ENCODE results near the gene KCNH8.
A peak's percentile ranks its signal among the peaks of the same experiment; 100 is the strongest.

KCNH8 gene

DNA sequence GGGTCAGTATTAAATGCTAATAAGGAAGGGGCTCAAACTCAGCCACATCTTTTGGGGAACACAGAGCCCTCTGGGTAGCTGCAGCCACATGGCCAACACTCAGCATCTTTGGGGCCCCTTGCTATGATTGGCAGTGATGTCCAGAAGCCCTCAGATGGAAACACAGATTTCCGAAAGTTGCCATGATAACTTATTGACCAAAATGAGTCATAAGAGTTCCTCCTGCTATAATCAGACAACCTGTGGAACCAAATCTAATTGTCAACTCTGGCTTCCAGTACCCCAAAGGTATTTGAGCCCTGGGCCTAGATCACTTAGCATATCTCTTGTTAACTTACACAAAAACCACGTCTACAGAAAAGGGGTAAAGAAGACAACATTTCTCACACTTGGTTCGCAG lies 392.2 kb downstream of the KCNH8 start:
- Mint-ChIP-seq H3K4me1 (peaks cover 55% of the 10 kb centered on the region), H3K9me3 (peaks cover 3% of the 10 kb centered on the region), H3K36me3 (peaks cover 6% of the 10 kb centered on the region), H3K27me3 (no peaks in the 10 kb centered on the region), H3K27ac (peak overlapping the region; percentile 93), H3K4me3 (peak overlapping the region; percentile 50)
- no peak for DNase-seq (ENCODE audit: low spot score in 2 of 2)
- no peak for ATAC-seq (ENCODE audit: low read depth)

GRCh38 chr3:19541284-19541683 lies 393.0 kb downstream of the KCNH8 start:
- no peak for DNase-seq (ENCODE audit: low spot score in 2 of 2)
- Mint-ChIP-seq H3K4me1 (peaks cover 55% of the 10 kb centered on the region), H3K9me3 (peaks cover 3% of the 10 kb centered on the region), H3K27me3 (no peaks in the 10 kb centered on the region), H3K4me3 (peak overlapping the region; percentile 5), H3K36me3 (peaks cover 6% of the 10 kb centered on the region), H3K27ac (peak overlapping the region; percentile 93)
- ATAC-seq (ENCODE audit: low read depth): no peak

DNA sequence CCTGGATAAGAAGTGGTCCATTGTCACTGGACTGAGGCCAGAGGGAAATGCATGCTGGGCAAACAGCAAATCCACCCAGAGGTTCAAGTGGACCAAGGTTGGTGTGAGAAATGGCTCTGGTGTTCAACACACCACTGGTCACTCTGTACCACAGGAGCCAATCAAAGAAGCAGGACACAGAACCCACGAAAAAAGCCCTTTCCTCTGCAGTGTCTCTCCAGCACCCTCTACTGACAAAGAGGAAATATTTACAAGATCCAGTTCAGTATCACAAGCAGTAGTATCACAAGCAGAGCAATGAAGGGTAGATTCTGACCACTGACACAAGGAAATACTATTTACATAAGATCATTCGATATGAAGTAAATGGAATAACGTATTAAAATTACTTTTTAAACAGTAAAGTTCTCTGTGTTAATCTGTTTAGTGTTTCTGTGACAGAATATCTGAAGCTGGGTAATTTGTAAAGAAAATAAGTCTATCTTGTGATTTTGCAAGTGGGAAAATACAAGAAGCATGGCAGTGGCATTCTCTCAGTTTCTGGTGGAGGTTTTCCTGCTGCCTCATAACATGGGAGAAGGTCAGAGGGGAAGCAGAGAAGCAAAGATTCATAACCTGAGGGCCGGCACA lies 395.0 kb downstream of the KCNH8 start:
- Mint-ChIP-seq H3K4me1 (peaks cover 60% of the 10 kb centered on the region), H3K27me3 (no peaks in the 10 kb centered on the region), H3K27ac (peak overlapping the region; percentile 93), H3K36me3 (peaks cover 4% of the 10 kb centered on the region), H3K4me3 (peak overlapping the region; percentile 8), H3K9me3 (peaks cover 3% of the 10 kb centered on the region)
- ATAC-seq (ENCODE audit: low read depth) (peak; percentile 42), DNase-seq (ENCODE audit: low spot score in 2 of 2) (no peak)

DNA sequence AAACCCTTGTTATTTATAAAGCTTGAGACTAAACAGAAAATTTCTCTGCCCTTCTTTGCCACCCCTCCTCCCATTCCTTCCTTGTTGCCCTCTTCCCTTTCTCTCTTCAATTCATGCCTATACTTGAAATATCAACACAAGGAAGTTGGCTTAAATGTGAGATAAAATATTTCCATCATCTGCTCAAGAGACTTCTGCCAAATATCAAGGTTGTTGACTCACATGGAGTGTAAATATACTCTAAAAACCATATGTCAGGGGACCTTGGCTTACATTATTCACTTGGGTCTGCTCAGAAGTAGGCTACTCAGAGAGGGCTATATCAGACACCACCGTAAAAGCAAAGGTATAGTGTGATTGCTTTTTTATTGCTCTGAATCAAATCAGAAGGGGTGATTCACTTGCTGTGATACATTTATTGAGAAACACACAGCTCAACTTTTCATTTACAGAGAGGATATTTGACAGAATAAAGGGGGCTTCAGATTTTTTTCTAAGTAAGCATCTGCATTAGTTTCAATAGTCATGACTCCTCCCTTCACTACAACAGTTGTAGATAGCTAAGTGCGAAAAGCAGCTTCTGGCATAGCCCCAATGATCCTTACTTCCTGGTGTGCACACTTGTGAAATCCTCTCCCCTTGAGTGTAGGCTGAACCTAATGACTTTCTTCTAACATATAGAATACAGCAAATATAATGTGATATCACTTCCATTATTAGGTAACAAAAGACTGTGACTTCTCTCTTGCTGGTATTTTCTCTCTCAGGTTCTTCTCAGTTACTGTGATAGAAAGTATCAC lies 399.6 kb downstream of the KCNH8 start:
- ATAC-seq (ENCODE audit: low read depth): no peak
- Mint-ChIP-seq H3K4me3 (no peak overlapping the region), H3K36me3 (peaks cover 2% of the 10 kb centered on the region), H3K4me1 (peaks cover 25% of the 10 kb centered on the region), H3K27ac (peak overlapping the region; percentile 63), H3K27me3 (no peaks in the 10 kb centered on the region), H3K9me3 (peaks cover 7% of the 10 kb centered on the region)
- no peak for DNase-seq (ENCODE audit: low spot score in 2 of 2)

GRCh38 chr3:19559724-19560442 lies 411.6 kb downstream of the KCNH8 start:
- H3K27me3 Mint-ChIP-seq: no peaks in the 10 kb centered on the region
- peaks cover 1% of the 10 kb centered on the region for H3K9me3 Mint-ChIP-seq
- DNase-seq (ENCODE audit: low spot score in 2 of 2) (no peak), ATAC-seq (ENCODE audit: low read depth) (peak; percentile 92)
- peak overlapping the region; percentile 90 for H3K27ac Mint-ChIP-seq
- H3K4me3 Mint-ChIP-seq: peak overlapping the region; percentile 12
- no peaks in the 10 kb centered on the region for H3K36me3 Mint-ChIP-seq
- H3K4me1 Mint-ChIP-seq: peaks cover 19% of the 10 kb centered on the region

DNA sequence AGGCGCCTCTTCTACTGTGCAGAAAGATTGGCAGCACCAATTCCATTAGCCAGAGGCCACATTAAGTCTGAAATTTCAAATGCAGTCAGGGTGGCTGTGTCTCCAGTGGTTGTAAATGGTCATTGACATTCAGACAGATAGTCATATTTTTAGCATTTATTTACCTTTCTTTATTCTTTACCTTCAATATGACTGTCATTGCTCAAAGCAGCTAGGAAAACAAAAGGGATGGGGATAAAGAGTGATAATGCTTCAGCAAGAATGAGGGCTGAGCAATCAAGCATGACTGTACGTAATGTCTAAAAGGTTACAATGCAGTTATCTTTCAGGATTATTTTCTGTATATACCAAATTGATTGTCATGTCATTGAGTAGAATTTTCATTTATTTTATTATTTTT lies 425.3 kb downstream of the KCNH8 start:
- Mint-ChIP-seq H3K27ac (no peak overlapping the region), H3K4me3 (no peak overlapping the region)
- no peak for DNase-seq (ENCODE audit: low spot score in 2 of 2)

DNA sequence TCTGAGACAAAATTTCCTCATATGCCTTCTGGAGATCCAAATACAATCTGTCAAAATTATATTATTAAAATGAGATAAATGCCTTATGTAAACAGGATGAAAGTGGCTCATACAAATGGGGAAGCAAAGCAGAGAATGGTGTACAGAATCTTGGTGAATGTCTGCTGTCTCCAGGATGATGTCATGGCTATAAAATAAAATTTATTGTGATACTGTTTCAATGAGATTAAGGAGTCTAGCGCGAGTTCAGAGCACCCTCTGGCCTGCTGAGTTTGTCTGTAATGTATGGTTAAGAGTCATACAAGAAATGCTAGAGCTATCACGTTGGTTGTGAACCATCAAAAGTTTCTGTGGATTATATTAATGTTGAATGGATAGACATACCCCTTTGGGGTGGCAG lies 426.0 kb downstream of the KCNH8 start:
- ATAC-seq (ENCODE audit: low read depth) (no peak), DNase-seq (ENCODE audit: low spot score in 2 of 2) (no peak)
- H3K36me3 Mint-ChIP-seq: no peaks in the 10 kb centered on the region
- no peak overlapping the region for H3K27ac Mint-ChIP-seq
- H3K4me3 Mint-ChIP-seq: no peak overlapping the region
- peaks cover 4% of the 10 kb centered on the region for H3K27me3 Mint-ChIP-seq
- H3K9me3 Mint-ChIP-seq: peaks cover 5% of the 10 kb centered on the region
- no peaks in the 10 kb centered on the region for H3K4me1 Mint-ChIP-seq

More for the DNA sequence above, 425.3 kb downstream of the KCNH8 start:
- Mint-ChIP-seq H3K27me3 (peaks cover 4% of the 10 kb centered on the region), H3K36me3 (peaks cover under 1% of the 10 kb centered on the region), H3K4me1 (no peaks in the 10 kb centered on the region), H3K9me3 (peaks cover 4% of the 10 kb centered on the region)
- no peak for ATAC-seq (ENCODE audit: low read depth)

GRCh38 chr3:19576343-19576742 lies 428.0 kb downstream of the KCNH8 start:
- Mint-ChIP-seq H3K4me3 (no peak overlapping the region), H3K36me3 (no peaks in the 10 kb centered on the region), H3K27me3 (peaks cover 4% of the 10 kb centered on the region), H3K27ac (no peak overlapping the region), H3K4me1 (no peaks in the 10 kb centered on the region), H3K9me3 (peaks cover 5% of the 10 kb centered on the region)
- ATAC-seq (ENCODE audit: low read depth): no peak
- no peak for DNase-seq (ENCODE audit: low spot score in 2 of 2)

All from memory B cell (primary cell).